GM21529 (cell line): ENCODE data around the gene USP6.
"Not testable (repeated sequence)": the region's sequence is repeated elsewhere in the genome, so short reads cannot be mapped to it uniquely, and the experiment has no call there.

Experiments used
- ATAC-seq: cut with Tn5 transposase; IDR thresholded peaks from one replicate; pipeline ENCODE4 v1.9.1; 2021; ENCODE audit not compliant: unreplicated experiment

The USP6 gene

GRCh38 chr17:5121186-5121841 lies 5.5 kb downstream of the USP6 start:
- no peak for ATAC-seq

GRCh38 chr17:5122056-5122455 lies 6.2 kb downstream of the USP6 start:
- not testable (repeated sequence) for ATAC-seq

GRCh38 chr17:5122586-5123342 lies 6.9 kb downstream of the USP6 start:
- ATAC-seq: no peak

- no peak for ATAC-seq
These were observed 7.7 kb downstream of the USP6 start for GRCh38 chr17:5123343-5124124.

- ATAC-seq: not testable (repeated sequence)
These were observed 8.4 kb downstream of the USP6 start for GRCh38 chr17:5124125-5124760.

GRCh38 chr17:5124896-5125295 lies 9.1 kb downstream of the USP6 start:
- ATAC-seq: not testable (repeated sequence)

GRCh38 chr17:5126719-5127488 lies 11.1 kb downstream of the USP6 start:
- ATAC-seq: no peak

GRCh38 chr17:5127910-5128309 lies 12.1 kb downstream of the USP6 start:
- no peak for ATAC-seq

- ATAC-seq: not testable (repeated sequence)
These were observed 12.6 kb downstream of the USP6 start for GRCh38 chr17:5128387-5128786.

GRCh38 chr17:5128905-5129535 lies 13.2 kb downstream of the USP6 start:
- no peak for ATAC-seq

- not testable (repeated sequence) for ATAC-seq
These were observed 13.9 kb downstream of the USP6 start for GRCh38 chr17:5129770-5130169.

GRCh38 chr17:5130261-5130660 lies 14.4 kb downstream of the USP6 start:
- not testable (repeated sequence) for ATAC-seq

GRCh38 chr17:5130687-5131086 lies 14.9 kb downstream of the USP6 start:
- not testable (repeated sequence) for ATAC-seq

GRCh38 chr17:5131146-5131715 lies 15.4 kb downstream of the USP6 start:
- ATAC-seq: no peak

GRCh38 chr17:5131799-5132502 lies 16.1 kb downstream of the USP6 start:
- not testable (repeated sequence) for ATAC-seq

- ATAC-seq: not testable (repeated sequence)
These were observed 16.8 kb downstream of the USP6 start for GRCh38 chr17:5132503-5133225.

- no peak for ATAC-seq
These were observed 17.5 kb downstream of the USP6 start for GRCh38 chr17:5133311-5133710.

- not testable (repeated sequence) for ATAC-seq
These were observed 18.1 kb downstream of the USP6 start for GRCh38 chr17:5133961-5134360.
